Measurements from ENCODE around the gene KCNA3. TPM values are rescaled to one million over a fixed set of nuclear protein-coding genes. Genes with fewer than 3 reads are reported as not detected.

The KCNA3 gene
- total and polyA plus RNA-seq, 2 of the 4 experiments (the other 2 are of a cell fraction): under 0.01 to 0.09 TPM

GRCh38 chr1:110706621-110707020 lies 31.9 kb upstream of the KCNA3 start:
- no peak overlapping the region for H4K91ac ChIP-seq (ENCODE audit: insufficient read depth, low read depth, low read length)
- H2AK9ac ChIP-seq (replicated peaks; ENCODE audit: low read depth, low read length, poor library complexity): no peak overlapping the region
- intact Hi-C loops (cut with micrococcal nuclease): no loop called here
- BruUV-seq (replicated peaks): no TSS peak
- no peak overlapping the region for H2BK5ac ChIP-seq (ENCODE audit: low read depth, low read length, poor library complexity, severe bottlenecking)
- H3K4ac ChIP-seq (ENCODE audit: low read depth, low read length): no peak overlapping the region
- H2BK20ac ChIP-seq (ENCODE audit: low read depth, low read length): no peak overlapping the region
- H2BK120ac ChIP-seq (ENCODE audit: low read depth, low read length): no peak overlapping the region
- no peak overlapping the region for H3K18ac ChIP-seq (ENCODE audit: low read depth, low read length)
- H3K9ac ChIP-seq (ENCODE audit: low read depth, low read length): no peak overlapping the region
- H3K9me1 ChIP-seq (ENCODE audit: insufficient read depth, low read length): no peaks in the 10 kb centered on the region
- whole genome bisulfite sequencing, 2 experiments (ENCODE audit: extremely low coverage in 2 of 2, insufficient read length in 1 of 2): no CpG with 5 or more reads among the region's 1 CpG
- dilution Hi-C loops (cut with HindIII; ENCODE audit: low sequenced_read_pairs, unreplicated experiment): no loop called here
- H3K79me1 ChIP-seq (ENCODE audit: low read depth in 1 of 2, low read length in 2 of 2): no peaks in the 10 kb centered on the region
- no peak overlapping the region for H4K8ac ChIP-seq (ENCODE audit: low read depth in 2 of 2, low read length in 2 of 2)
- ChIA-PET CTCF (no interaction called here), POLR2A (ENCODE audit: unreplicated experiment) (no interaction called here)
- TF ChIP-seq SMC3 (IDR thresholded peaks at IDR 0.05; ENCODE audit: low read depth, low read length) (no peak), FOS (IDR thresholded peaks at IDR 0.05; ENCODE audit: low read depth, low read length) (no peak), BHLHE40 (IDR thresholded peaks at IDR 0.05; ENCODE audit: low read depth, low read length) (no peak)
- H3K4me2 ChIP-seq (ENCODE audit: low read depth, low read length): no peak overlapping the region
- no peak overlapping the region for H3K4me3 ChIP-seq (ENCODE audit: insufficient read depth, low read depth, low read length)
- no peak overlapping the region for H2AFZ ChIP-seq (replicated peaks; ENCODE audit: low read length, poor library complexity)
- no peak overlapping the region for H2AK5ac ChIP-seq (ENCODE audit: low read depth, low read length)
- no peak for ATAC-seq (ENCODE audit: low read depth)
- H3K14ac ChIP-seq (replicated peaks; ENCODE audit: low read depth, low read length): no peak overlapping the region
- no peaks in the 10 kb centered on the region for H4K20me1 ChIP-seq (ENCODE audit: insufficient read depth, low read length)
- in situ Hi-C loops (cut with MboI; ENCODE audit: low sequenced_read_pairs): no loop called here
- no peak overlapping the region for H4K5ac ChIP-seq (ENCODE audit: low read depth, low read length)
- H3K27ac ChIP-seq (ENCODE audit: insufficient read depth, low read length): no peak overlapping the region
- no peak overlapping the region for H3K23ac ChIP-seq (ENCODE audit: low read depth, low read length)
- no peaks in the 10 kb centered on the region for H3K27me3 ChIP-seq (ENCODE audit: control insufficient read depth, insufficient read depth, low read length)
- no peak overlapping the region for H2BK15ac ChIP-seq (ENCODE audit: low read depth, low read length)
- H3K9me3 ChIP-seq (ENCODE audit: control insufficient read depth, insufficient read depth, low read length): no peaks in the 10 kb centered on the region
- no peaks in the 10 kb centered on the region for H3K36me3 ChIP-seq (ENCODE audit: control insufficient read depth, insufficient read depth, low read length)
- DNase-seq: no peak
- no peak overlapping the region for H3K56ac ChIP-seq (ENCODE audit: extremely low read depth, insufficient read depth, low read length)
- H3K4me1 ChIP-seq (ENCODE audit: control insufficient read depth, insufficient read depth, low read length): no peaks in the 10 kb centered on the region
